Measurements from ENCODE around the gene CES4A.
"Not testable (repeated sequence)": the region's sequence is repeated elsewhere in the genome, so short reads cannot be mapped to it uniquely, and the experiment has no call there.

Gene CES4A

DNA sequence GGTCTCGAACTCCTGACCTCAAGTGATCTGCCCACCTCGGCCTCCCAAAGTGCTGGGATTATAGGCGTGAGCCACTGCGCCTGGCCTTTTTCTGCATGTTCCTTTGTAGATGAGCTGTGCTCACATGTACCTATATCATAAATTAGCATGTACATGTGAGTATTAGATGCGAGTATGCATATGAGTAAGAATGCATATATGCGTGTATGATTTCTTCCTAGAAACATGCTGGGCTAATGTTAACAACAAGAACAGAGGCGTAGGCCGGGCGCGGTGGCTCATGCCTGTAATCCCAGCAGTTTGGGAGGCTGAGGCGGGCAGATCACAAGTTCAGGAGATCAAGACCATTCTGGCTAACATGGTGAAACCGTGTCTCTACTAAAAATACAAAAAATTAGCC is 5.2 kb downstream of the CES4A start:
- DNase-seq = not testable (repeated sequence)

DNA sequence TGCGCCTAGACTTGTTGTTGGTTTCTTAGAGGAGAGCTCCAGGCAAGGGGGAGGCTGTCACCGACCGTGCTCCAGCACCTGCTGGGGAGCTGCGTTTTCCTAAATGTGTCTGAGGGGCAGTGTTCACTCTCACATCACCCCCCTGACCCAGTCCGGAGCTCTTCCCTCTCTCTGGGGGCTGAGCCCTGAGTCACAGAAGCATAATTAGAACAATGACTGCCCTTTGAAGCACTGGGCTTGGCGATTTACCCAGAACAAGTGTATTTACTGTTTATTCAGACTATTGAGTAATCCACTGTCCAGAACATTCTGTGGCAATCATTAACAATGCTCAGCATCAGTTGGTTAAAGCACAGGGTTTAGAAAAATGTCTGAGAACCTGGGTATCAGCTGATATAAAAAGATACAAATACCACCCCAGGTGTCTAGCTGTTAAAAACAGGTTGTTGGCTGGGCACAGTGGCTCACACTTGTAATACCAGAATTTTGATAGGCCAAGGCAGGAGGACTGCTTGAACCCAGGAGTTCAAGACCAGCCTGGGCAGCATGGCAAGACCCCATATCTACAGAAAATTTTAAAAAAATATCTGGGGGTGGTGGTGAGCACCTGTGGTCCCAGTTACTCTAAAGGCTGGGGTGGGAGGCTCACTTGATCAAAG is 8.1 kb downstream of the CES4A start:
- DNase-seq = no peak

GRCh38 chr16:66996983-66997358 is 8.6 kb downstream of the CES4A start:
- DNase-seq = no peak

GRCh38 chr16:67000384-67001351 is 12.3 kb downstream of the CES4A start:
- DNase-seq = peak; percentile 46

DNA sequence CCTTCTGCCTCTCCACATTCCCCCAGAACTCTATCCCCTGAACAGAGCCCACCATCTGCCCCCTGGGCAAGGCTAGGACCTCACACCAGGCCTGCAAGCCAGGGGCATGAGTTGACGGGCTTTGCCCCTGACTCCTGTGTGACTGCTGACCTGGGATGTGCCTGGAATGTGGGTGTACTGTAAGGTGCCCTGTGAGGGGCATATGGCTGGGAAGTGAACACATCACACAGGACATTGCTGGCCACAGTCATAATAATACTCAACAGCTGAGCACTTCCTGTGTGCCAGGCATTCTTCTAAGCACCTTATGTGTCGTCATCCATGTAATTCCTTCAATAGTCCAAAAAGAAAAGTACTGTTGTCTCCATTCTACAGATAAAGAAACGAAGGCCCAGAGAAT is 13.3 kb downstream of the CES4A start:
- no peak for DNase-seq

DNA sequence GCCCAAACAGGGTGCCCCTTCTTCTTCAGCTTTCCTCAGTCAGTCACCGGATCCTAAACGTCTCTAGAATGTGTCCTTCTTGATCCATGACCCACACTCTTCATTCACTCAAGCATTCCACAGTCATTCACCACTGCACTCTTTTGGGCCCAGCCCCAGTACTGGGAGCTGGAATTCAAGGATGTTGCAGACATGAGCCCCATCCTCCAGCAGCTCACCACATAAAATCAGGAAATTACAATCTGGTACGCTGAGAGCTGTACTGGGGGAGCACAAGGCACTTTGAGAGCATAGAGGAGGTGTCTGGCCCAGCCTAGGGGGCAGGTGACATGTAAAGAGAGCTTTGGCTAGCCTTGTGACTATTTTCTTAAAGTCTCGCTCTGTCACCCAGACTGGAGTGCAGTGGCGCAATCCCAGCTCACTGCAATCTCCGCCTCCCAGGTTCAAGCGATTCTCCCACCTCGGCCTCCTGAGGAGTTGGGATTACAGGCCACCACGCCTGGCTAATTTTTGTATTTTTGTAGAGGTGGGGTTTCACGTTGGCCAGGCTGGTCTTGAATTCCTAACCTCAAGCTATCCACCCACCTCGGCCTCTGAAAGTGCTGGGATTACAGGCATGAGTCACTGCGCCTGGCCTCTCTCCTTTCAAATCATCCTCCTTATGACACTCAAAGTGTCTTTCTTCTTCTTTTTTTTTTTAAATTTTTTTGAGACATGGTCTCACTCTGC is 18.7 kb downstream of the CES4A start:
- no peak for DNase-seq

DNA sequence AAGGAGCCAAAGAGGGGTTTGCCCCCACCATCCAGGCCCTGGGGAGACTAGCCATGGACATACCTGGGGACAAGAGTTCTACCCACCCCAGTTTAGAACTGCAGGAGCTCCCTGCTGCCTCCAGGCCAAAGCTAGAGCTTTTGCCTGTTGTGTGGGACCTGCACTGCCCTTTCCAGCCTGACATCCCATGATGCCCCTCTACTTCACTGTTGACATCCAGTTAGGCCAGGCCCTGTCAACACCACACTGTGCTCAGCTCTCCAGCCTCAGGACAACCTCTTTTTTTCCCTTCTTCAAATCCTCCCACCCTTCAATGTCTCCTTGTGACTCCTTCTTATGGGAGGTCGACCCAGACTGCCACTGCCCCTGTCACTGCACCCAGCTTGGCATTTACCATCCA is 20.8 kb downstream of the CES4A start:
- DNase-seq = no peak

DNA sequence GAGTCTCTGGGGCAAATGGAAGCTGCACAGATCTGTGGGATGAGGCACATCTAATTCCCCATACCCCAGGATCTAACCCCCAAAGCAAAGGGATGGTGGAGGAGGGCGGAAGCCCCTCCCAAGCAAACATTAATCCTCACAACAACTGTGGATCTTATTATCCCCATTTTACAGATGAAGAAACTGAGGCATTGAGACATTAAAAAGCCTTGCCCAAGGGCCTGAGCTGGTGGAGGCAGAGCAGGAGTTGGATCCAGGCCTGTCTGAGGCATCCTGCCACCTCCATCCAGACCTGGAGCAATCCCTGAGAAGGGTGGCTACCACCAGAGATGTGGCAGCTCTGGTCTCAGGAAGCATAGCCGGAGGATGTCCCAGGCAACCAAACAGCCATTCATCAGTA is 22.9 kb downstream of the CES4A start:
- no peak for DNase-seq

GRCh38 chr16:67013233-67013822 is 24.9 kb downstream of the CES4A start:
- DNase-seq = no peak

- peak; percentile 56 for DNase-seq
These were observed 25.6 kb downstream of the CES4A start for GRCh38 chr16:67013823-67014633.

- DNase-seq = no peak
These were observed 26.4 kb downstream of the CES4A start for GRCh38 chr16:67014634-67015312.

DNA sequence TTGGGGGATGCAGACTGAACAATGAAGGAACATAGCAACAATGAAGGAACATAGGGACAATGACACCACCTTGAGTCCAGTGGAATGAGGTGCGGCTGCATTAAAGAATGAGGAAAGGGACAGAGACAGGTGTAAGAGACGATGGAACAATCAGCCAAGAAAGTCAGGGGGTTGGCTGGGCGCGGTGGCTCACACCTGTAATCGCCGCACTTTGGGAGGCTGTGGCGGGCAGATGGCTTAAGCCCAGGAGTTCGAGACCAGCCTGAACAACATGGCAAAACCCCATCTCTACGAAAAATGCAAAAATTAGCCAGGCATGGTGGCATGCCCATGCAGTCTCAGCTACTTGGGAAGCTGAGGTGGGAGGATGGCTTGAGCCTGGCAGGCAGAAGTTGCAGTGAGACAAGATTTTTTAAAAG is 26.9 kb downstream of the CES4A start:
- no peak for DNase-seq

DNA sequence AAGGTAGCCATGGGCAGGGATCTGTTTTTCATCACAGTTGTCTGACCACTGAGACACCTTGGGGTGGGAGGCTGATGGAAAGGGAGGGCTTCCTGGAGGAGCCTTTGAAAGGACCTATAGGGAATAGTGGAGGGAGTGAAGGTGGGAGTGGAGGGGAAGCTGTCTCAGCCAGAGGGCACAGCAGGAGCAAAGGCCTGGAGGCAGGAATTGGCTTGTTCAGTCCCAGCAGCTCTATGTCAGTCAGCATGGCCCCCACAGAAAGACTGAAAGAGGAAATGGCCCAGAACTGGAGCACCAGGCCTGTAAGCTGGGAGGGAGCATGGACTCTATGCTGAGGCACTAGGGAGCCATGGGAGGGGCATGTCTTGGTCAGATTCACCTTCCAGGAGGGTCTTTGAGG is 27.8 kb downstream of the CES4A start:
- DNase-seq = no peak

GRCh38 chr16:67016681-67017420 is 28.5 kb downstream of the CES4A start:
- DNase-seq = no peak

- DNase-seq = no peak
These were observed 29.0 kb downstream of the CES4A start for GRCh38 chr16:67017421-67017750.

DNA sequence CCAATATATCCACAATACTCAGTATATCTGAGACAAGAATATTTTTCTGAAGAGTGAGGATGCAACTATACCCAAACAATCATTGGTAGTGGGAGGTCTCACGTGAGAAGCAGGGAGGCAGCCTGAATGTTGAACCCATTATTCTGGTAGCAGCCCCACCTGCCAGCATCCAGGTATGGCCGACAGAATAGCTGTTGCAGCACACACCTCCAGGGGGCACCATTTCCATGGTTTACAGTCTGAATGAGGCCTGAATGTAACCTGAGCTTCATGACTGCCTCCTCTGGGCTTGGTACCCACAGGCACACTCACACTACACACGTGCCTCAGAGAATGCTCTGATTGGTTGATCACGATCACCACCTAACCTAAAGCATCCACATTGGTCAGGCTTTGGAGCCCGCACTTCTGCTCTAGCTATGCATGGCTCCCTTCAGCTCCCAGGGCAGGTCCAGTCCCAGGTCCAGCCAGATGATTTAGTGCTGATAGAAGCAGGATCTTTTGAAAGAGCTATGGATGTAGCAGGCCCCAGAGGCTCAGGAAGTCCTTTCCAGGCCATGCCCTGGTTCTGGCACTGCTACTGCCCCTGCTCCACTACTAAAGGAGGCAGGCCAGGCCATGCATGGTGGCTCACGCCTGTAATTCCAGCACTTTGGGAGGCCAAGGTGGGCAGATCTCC is 29.6 kb downstream of the CES4A start:
- DNase-seq = peak; percentile 71

GRCh38 chr16:67019171-67019570 is 30.8 kb downstream of the CES4A start:
- DNase-seq = no peak

GRCh38 chr16:67021321-67021720 is 32.9 kb downstream of the CES4A start:
- DNase-seq = no peak

DNA sequence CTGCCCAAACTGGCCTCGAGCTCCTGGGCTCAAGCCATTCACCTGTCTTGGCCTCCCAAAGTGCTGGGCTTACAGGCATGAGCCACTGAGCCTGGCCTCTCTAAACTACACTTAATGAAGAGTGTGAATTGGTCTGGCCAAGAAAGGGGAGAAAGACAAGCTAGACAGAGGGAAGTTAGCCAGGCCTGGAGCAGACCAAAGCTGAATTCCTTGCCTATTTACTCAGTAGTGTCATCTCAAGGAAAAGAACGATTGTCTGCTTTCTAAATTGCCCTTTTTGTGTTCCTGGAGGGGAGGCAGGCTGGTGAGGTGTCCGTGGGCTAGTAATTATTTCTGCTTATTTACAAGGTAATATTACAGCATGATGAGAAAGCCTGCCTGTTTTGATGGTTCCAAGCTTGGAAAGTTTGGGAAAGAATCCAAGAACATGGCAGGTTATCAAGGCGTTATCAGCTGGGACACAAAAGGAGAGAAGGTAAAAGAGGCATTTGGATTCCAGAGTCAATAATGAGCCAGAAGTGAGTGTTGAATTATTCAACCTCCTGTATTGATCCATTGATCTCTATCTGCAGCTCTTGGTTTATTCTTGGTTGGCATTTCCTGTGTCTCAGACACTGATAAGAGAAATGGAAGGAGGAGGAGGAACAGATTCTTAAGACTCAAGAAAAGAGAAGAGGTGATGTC is 34.3 kb downstream of the CES4A start:
- DNase-seq = no peak

DNA sequence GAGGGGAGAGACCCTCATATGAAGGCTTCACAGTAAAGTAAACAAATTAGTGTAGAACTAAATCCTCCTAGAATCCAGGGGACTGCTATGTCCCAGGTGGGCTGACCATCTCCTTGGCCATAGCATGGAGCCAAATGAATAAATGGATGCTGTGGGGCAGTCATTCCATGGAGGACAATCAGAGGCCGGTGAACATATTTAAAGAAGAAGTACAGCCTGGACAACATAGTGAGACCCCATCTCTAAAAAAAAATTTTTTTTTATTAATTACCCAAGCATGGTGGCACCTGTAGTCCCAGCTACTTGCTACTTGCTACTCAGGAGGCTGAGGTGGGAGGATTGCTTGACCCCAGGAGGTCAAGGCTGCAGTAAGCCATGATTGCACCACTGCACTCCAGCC is 35.3 kb downstream of the CES4A start:
- DNase-seq = no peak

All from activated effector memory CD4-positive, alpha-beta T cell treated with Interleukin-2 at 50 U/mL for 16 hours (primary cell).